ENCODE results near the gene EFNA3. TPM values are rescaled to one million over a fixed set of nuclear protein-coding genes. Genes with fewer than 3 reads are reported as not detected.

The EFNA3 gene
- total and polyA plus RNA-seq, 9 of the 15 experiments (the other 6 are each of a cell fraction or from before 2014, with no cell fraction given): 0.59 to 7.9 (median 4.7) TPM

- peak; percentile 76 for TF ChIP-seq CREB1 (IDR thresholded peaks at IDR 0.05)
- TF ChIP-seq CREB1 (CRISPR knock-in tag; IDR thresholded peaks at IDR 0.05): peak; percentile 59; the same call in 1 of the 2 replicates
- TF ChIP-seq IRF9 (tag; IDR thresholded peaks at IDR 0.05): no peak
- TF ChIP-seq POLR2G (IDR thresholded peaks at IDR 0.05; ENCODE audit: low read depth, low read length): no peak
- TF ChIP-seq ZNF655 (CRISPR knock-in tag; IDR thresholded peaks at IDR 0.05): no peak
- TF ChIP-seq CC2D1A (IDR thresholded peaks at IDR 0.05): no peak
- TF ChIP-seq GMEB1 (CRISPR knock-in tag; IDR thresholded peaks at IDR 0.05): no peak
- no peak for TF ChIP-seq POLR2AphosphoS2 (IDR thresholded peaks at IDR 0.05; ENCODE audit: low read length)
- no peak for TF ChIP-seq ZNF140 (CRISPR knock-in tag; IDR thresholded peaks at IDR 0.05)
- TF ChIP-seq EP400 (IDR thresholded peaks at IDR 0.05): no peak
- no peak; a peak in 1 of 4 replicates for TF ChIP-seq FOXA3 (CRISPR knock-in tag; conservative IDR thresholded peaks at IDR 0.05 in 1 of 2, IDR thresholded peaks at IDR 0.05 in 1 of 2)
- TF ChIP-seq SP1 (CRISPR knock-in tag; IDR thresholded peaks at IDR 0.05): no peak
- no peak for TF ChIP-seq USF2 (CRISPR knock-in tag; IDR thresholded peaks at IDR 0.05)
- TF ChIP-seq KDM4B (IDR thresholded peaks at IDR 0.05; ENCODE audit: borderline replicate concordance in 2 of 2, low read depth in 1 of 2): no peak
- no peak for TF ChIP-seq ZBTB5 (IDR thresholded peaks at IDR 0.05)
- TF ChIP-seq ZBTB33 (CRISPR knock-in tag; IDR thresholded peaks at IDR 0.05): no peak
- no peak for TF ChIP-seq BRD4 (IDR thresholded peaks at IDR 0.05)
Observed at GRCh38 chr1:155134880-155135414, 56.3 kb downstream of the EFNA3 start (continued).
